ENCODE measurements around the gene SRPX2.
A peak's percentile ranks its signal among the peaks of the same experiment; 100 is the strongest.

The SRPX2 gene

GRCh38 chrX:100650841-100651240 lies 6.8 kb downstream of the SRPX2 start:
- no peak for DNase-seq (ENCODE audit: low read depth in 2 of 2)

- no peak for DNase-seq (ENCODE audit: low read depth in 2 of 2)
These were observed 8.3 kb downstream of the SRPX2 start for GRCh38 chrX:100652266-100652665.

DNA sequence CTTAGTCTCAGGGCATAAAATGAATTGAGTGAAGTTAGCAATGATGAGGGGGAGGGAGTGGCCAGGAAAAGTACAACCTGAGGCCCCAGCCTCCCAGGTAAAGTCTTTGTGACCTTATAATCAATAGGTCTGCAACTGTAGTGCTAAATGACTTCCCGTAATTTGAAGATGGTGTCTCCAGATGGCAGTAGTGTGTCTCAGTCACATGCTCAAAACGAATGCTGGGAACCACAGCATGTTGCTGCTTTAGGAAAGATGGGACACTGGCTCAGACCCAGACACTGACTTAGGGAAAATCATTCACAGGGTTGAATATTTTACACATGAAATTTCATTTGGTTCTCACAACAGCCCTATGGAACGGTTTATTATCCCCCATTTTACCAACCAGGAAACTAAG lies 10.3 kb downstream of the SRPX2 start:
- no peak for DNase-seq (ENCODE audit: low read depth in 2 of 2)

- no peak for DNase-seq (ENCODE audit: low read depth in 2 of 2)
These were observed 15.0 kb downstream of the SRPX2 start for GRCh38 chrX:100658941-100659381.

DNA sequence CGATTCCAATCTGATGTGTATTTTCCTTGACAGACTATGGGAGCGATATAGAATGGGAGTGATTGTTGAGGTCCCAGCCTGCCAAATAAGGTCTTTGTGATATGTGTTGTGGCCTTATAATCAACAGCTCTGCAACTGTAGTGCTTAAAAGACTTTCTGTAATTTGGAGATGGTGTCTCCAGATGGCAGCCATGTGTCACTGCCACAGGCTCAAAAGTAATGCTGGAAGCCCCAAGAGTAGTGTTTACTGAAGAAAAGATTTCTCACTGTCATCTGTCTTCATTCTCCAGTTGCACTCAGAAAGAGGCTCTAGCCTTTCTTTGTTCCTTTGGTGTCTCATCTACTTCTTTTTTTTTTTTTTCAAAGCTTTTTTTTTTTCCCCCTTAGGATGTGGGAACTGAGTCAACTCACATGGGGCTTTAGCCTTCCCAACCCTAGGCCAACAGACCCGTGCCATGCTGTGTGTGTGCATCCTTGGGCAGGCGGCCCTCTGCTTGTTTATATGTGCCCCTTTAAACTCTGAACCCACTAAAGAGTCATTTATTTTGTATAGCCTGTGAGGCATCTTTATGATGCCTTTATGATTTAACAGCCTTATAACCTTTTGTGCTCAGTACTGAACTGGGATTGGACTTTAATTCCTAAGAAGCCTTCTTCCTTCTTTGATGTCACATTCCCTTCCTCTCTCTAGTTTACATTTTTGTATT lies 15.6 kb downstream of the SRPX2 start:
- DNase-seq (ENCODE audit: low read depth in 2 of 2): no peak

GRCh38 chrX:100662170-100662569 lies 18.2 kb downstream of the SRPX2 start:
- no peak for DNase-seq (ENCODE audit: low read depth in 2 of 2)

- DNase-seq (ENCODE audit: low read depth in 2 of 2): no peak
These were observed 18.8 kb downstream of the SRPX2 start for GRCh38 chrX:100662796-100663195.

DNA sequence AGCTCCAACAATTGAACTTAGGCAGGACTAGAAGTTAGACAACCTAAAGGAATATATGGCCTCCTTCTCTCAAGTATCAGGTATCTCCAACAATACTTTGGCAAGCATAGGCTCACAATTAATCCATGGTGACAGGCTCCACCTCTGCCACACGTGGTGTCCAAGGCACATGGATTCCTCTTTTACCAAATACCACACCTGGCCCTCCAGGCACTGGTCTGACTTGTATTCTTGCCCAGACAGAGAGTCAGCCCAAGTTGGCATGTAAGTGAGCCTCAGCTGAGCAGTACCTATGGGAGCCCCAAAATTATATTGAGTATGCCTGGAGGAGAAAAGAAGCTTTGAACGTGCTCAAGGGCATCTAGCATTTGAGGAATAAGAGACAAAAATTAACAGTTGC lies 19.6 kb downstream of the SRPX2 start:
- no peak for DNase-seq (ENCODE audit: low read depth in 2 of 2)

DNA sequence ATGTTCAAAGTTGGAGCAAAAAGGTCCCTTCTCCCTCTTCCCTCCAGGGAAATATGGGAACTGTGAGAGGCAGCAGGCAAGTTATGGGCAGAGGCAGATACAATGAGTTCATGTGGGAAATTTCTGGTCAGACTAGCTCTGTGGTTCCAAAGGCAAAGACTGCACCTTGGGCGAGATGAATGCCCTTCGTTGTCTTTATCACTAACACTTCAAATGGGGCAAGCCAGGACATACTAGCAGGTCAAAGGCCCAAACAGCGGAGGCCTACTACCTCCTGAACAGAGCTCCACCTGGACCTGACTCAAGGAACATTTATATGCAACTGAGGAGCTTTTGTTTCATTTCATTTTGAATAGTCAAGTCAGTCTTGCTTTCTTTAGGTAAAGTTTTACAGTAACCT lies 29.0 kb downstream of the SRPX2 start:
- DNase-seq (ENCODE audit: low read depth in 2 of 2): no peak

DNA sequence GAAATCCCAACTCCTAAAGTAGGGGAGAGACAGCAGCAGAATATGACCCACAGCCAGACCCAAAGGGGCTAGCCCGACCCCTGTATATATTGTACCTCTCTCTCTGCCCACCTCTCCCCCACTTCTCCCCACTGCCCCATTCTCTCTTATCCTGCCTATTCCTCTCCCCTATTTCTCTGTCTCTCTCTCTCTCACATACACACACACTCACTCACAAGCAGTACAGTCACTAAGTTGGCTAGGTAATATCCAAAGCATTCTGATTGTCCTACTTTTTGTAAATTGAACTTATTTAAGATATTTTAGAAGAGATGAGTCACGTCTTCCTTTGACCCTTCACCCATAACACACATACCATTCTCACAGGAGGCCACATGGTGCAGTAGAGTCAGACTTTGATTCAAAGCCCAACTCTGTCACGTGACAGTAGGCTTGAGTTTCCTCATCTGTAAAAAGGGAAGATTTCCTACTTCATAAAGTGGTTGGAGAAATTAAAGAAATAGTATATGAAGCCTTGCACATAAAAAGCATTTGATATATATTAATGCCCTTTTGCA lies 29.5 kb downstream of the SRPX2 start:
- no peak for DNase-seq (ENCODE audit: low read depth in 2 of 2)

DNA sequence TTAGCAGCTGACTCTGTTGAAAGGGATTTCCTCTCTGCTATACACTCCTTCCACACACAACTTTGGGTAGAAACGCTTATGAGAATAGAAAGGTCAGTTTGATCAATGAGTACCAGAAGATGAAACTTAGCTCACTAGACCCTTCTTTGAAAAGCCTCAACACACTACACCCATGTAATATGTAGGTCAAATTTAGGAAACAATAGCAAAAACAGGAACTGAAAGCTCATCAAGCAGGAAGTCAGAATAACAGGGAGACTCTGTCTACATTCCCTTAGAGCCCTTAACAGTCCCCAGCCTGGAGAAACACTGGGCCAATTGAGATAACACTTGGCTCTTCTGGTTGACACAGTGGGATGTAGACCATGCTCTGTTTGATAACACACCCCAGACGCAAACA lies 30.7 kb downstream of the SRPX2 start:
- no peak for DNase-seq (ENCODE audit: low read depth in 2 of 2)

GRCh38 chrX:100677611-100678181 lies 33.7 kb downstream of the SRPX2 start:
- DNase-seq (ENCODE audit: low read depth in 2 of 2): no peak

DNA sequence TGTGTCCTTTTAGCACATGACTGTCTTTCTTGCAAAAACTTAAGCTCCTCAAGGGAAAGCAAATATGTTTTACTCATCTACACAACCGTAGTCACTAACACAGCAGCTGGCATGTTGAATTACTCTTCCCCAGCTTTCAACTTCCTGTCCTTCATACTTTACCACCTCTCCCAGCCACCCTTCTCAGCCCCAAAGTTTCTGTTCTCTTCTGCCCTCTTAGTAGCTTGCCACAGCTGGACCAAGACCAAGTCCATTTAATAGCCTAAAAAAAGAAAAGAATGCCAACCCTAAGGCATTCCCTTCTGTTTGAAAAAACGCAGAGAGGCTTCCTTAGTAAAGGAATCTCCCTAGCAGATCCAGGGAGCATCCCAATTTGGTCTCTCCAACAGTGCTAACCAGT lies 36.8 kb downstream of the SRPX2 start:
- DNase-seq (ENCODE audit: low read depth in 2 of 2): no peak

GRCh38 chrX:100681599-100681998 lies 37.6 kb downstream of the SRPX2 start:
- no peak for DNase-seq (ENCODE audit: low read depth in 2 of 2)

GRCh38 chrX:100682939-100683338 lies 38.9 kb downstream of the SRPX2 start:
- DNase-seq (ENCODE audit: low read depth in 2 of 2): no peak

- DNase-seq (ENCODE audit: low read depth in 2 of 2): peak; percentile 21 to 57
These were observed 41.4 kb downstream of the SRPX2 start for GRCh38 chrX:100685284-100685996.

GRCh38 chrX:100685997-100686305 lies 42.0 kb downstream of the SRPX2 start:
- DNase-seq (ENCODE audit: low read depth in 2 of 2): no peak

DNA sequence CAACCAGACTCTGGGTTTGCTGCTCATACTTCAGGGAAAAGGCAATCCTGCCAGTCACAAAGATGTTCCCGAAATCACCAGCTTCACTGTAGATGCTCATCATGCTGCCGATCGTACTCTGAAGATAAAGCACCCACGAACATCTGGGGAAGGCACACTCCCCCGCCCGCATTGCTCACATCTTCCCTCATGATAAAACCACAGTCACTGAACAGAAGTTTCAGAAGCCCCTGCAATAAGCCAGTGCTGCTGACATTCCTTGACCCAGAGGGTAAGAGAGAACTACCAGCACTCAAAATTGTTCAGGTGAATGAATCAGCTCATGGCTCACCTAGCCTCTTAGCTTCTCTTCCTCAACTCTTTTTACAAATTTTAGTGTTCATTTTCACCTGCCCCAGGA lies 43.1 kb downstream of the SRPX2 start:
- DNase-seq (ENCODE audit: low read depth in 2 of 2): no peak

GRCh38 chrX:100687546-100687945 lies 43.5 kb downstream of the SRPX2 start:
- DNase-seq (ENCODE audit: low read depth in 2 of 2): no peak

GRCh38 chrX:100695302-100695701 lies 51.3 kb downstream of the SRPX2 start:
- DNase-seq (ENCODE audit: low read depth in 2 of 2): no peak

DNA sequence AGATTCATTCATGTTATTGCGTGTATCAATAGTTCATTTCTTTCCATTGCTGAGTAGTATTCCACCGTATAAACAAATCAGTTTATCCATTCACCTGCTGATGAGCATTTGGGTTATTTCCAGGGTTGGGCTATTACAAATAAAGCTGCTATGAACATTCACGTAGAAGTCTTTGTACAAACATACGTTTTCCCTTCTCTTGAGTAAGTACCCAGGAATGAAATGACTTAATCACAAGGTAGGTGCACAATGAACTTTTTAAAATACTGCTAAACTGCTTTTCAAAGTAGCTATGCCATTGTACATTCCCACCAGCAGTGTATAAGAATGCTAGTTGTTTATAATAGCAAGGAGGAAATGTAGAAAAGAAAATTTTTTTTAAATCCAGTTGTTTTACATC lies 52.0 kb downstream of the SRPX2 start:
- DNase-seq (ENCODE audit: low read depth in 2 of 2): no peak

DNA sequence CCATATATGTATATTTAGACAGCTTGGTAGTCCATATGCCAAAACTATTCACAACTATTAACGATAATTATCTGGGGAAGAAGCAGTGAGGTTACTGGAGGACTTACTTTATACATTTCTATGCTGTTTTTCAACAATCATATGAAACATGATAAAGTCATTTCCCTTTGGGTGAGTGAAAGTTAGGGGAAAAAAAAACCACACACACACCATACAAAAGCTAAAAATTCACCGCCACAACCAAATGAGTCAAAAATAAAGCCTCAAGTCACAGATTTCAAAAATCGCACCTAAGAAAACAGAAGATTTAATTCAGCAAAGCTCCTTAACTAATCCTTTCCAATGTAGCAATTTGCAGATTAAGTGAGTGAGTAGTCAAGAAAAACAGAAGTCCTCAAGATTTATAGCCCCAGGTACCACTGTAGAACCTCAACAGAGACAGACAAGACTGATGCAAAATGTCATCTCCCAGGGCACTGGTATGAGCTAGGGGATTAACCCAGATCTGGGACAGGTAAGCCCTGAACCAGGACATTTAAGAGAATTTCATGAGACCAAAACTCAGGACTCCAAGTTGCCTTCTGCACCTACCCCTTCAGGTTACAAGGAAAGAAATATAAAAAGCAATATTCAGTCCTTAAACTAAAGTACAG lies 52.8 kb downstream of the SRPX2 start:
- DNase-seq (ENCODE audit: low read depth in 2 of 2): no peak

GRCh38 chrX:100698551-100698950 lies 54.6 kb downstream of the SRPX2 start:
- no peak for DNase-seq (ENCODE audit: low read depth in 2 of 2)

Measured in stimulated activated CD4-positive, alpha-beta T cell treated with anti-CD3 and anti-CD28 coated beads, Interleukin-15, amount 100 ng/mL, for 48 hours (primary cell).